Measurements from ENCODE around the gene DSCAML1.

DSCAML1 gene

GRCh38 chr11:117418737-117419481 lies 378.1 kb downstream of the DSCAML1 start:
- Histone ChIP-seq H3K79me2 (ENCODE audit: low read length) (no peaks in the 10 kb centered on the region), H3K27ac (ENCODE audit: low read length) (no peak overlapping the region), H3K4me2 (ENCODE audit: low read length) (no peak overlapping the region), H3K9ac (ENCODE audit: low read length) (no peak overlapping the region), H3K27me3 (ENCODE audit: low read depth, low read length) (no peaks in the 10 kb centered on the region), H3K4me1 (ENCODE audit: low read length) (no peaks in the 10 kb centered on the region), H3K36me3 (replicated peaks; ENCODE audit: low read depth, low read length) (no peaks in the 10 kb centered on the region), H3K9me3 (ENCODE audit: insufficient read depth, low read length) (no peaks in the 10 kb centered on the region), H2AFZ (ENCODE audit: low read depth, low read length) (no peak overlapping the region), H4K20me1 (ENCODE audit: insufficient read depth, low read length) (no peaks in the 10 kb centered on the region), H3K4me3 (ENCODE audit: low read length) (no peak overlapping the region)
- TF ChIP-seq CTCF (IDR thresholded peaks at IDR 0.05; ENCODE audit: low read depth, low read length) (no peak), EZH2phosphoT487 (IDR thresholded peaks at IDR 0.05; ENCODE audit: low read depth) (no peak)

- Histone ChIP-seq H3K4me3 (ENCODE audit: low read length) (no peak overlapping the region), H3K4me1 (ENCODE audit: low read length) (no peaks in the 10 kb centered on the region), H3K27me3 (ENCODE audit: low read depth, low read length) (no peaks in the 10 kb centered on the region), H4K20me1 (ENCODE audit: insufficient read depth, low read length) (no peaks in the 10 kb centered on the region), H3K4me2 (ENCODE audit: low read length) (no peak overlapping the region), H2AFZ (ENCODE audit: low read depth, low read length) (no peak overlapping the region), H3K27ac (ENCODE audit: low read length) (no peak overlapping the region), H3K79me2 (ENCODE audit: low read length) (no peaks in the 10 kb centered on the region), H3K9ac (ENCODE audit: low read length) (no peak overlapping the region), H3K36me3 (replicated peaks; ENCODE audit: low read depth, low read length) (no peaks in the 10 kb centered on the region), H3K9me3 (ENCODE audit: insufficient read depth, low read length) (no peaks in the 10 kb centered on the region)
- TF ChIP-seq EZH2phosphoT487 (IDR thresholded peaks at IDR 0.05; ENCODE audit: low read depth) (no peak), CTCF (IDR thresholded peaks at IDR 0.05; ENCODE audit: low read depth, low read length) (no peak)
Measured at GRCh38 chr11:117417856-117418255, 379.2 kb downstream of the DSCAML1 start.

GRCh38 chr11:117417342-117417741 lies 379.7 kb downstream of the DSCAML1 start:
- no peak for TF ChIP-seq CTCF (IDR thresholded peaks at IDR 0.05; ENCODE audit: low read depth, low read length)
- TF ChIP-seq EZH2phosphoT487 (IDR thresholded peaks at IDR 0.05; ENCODE audit: low read depth), result no peak
- Histone ChIP-seq H3K79me2 (ENCODE audit: low read length) (no peaks in the 10 kb centered on the region), H3K9ac (ENCODE audit: low read length) (no peak overlapping the region), H3K27me3 (ENCODE audit: low read depth, low read length) (no peaks in the 10 kb centered on the region), H3K27ac (ENCODE audit: low read length) (no peak overlapping the region), H3K36me3 (replicated peaks; ENCODE audit: low read depth, low read length) (no peaks in the 10 kb centered on the region), H4K20me1 (ENCODE audit: insufficient read depth, low read length) (no peaks in the 10 kb centered on the region), H3K4me2 (ENCODE audit: low read length) (no peak overlapping the region), H2AFZ (ENCODE audit: low read depth, low read length) (no peak overlapping the region), H3K4me3 (ENCODE audit: low read length) (no peak overlapping the region), H3K4me1 (ENCODE audit: low read length) (no peaks in the 10 kb centered on the region), H3K9me3 (ENCODE audit: insufficient read depth, low read length) (no peaks in the 10 kb centered on the region)

GRCh38 chr11:117415358-117415896 lies 381.6 kb downstream of the DSCAML1 start:
- Histone ChIP-seq H3K27ac (ENCODE audit: low read length) (no peak overlapping the region), H3K9ac (ENCODE audit: low read length) (no peak overlapping the region), H3K79me2 (ENCODE audit: low read length) (no peaks in the 10 kb centered on the region), H3K4me2 (ENCODE audit: low read length) (no peak overlapping the region), H3K4me1 (ENCODE audit: low read length) (no peaks in the 10 kb centered on the region), H3K9me3 (ENCODE audit: insufficient read depth, low read length) (no peaks in the 10 kb centered on the region), H3K4me3 (ENCODE audit: low read length) (no peak overlapping the region), H3K27me3 (ENCODE audit: low read depth, low read length) (no peaks in the 10 kb centered on the region), H3K36me3 (replicated peaks; ENCODE audit: low read depth, low read length) (peaks cover 4% of the 10 kb centered on the region), H2AFZ (ENCODE audit: low read depth, low read length) (no peak overlapping the region), H4K20me1 (ENCODE audit: insufficient read depth, low read length) (no peaks in the 10 kb centered on the region)
- no peak for TF ChIP-seq EZH2phosphoT487 (IDR thresholded peaks at IDR 0.05; ENCODE audit: low read depth)
- TF ChIP-seq CTCF (IDR thresholded peaks at IDR 0.05; ENCODE audit: low read depth, low read length), result no peak
